HCT116 (cell line): ENCODE data around the gene WDR44. TPM values are rescaled to one million over a fixed set of nuclear protein-coding genes. Genes with fewer than 3 reads are reported as not detected.
A peak's percentile ranks its signal among the peaks of the same experiment; 100 is the strongest.

Source experiments
- ATAC-seq: fragments of 200-7000 bp; cut with Tn5 transposase; 2 replicates; pipeline ENCODE4 v1.9.1; 2020; ENCODE audit warnings: mild to moderate bottlenecking, moderate library complexity
- BruUV-seq: library from RNA; stranded (reverse); fragments of 400-500 nt; replicated peaks from 2 replicates; lab custom pipeline; 2021; lab: Mats Ljungman, UMichigan
- CTCF ChIA-PET: fragments of 300-600 bp; sonication (Branson Sonifier 250); formaldehyde crosslinking; loops from one replicate; lab custom pipeline; 2021; ENCODE audit warnings: antibody characterized with exemption; lab: Charles Lee
- POLR2A ChIA-PET: fragments of 300-600, 350-600 bp; sonication (Branson Sonifier 250); formaldehyde crosslinking; loops from one replicate; lab custom pipeline; 2021; ENCODE audit warnings: antibody characterized with exemption; lab: Charles Lee
- RAD21 ChIA-PET, 2 experiments: fragments of 300-600 bp; sonication (Branson Sonifier 250); formaldehyde crosslinking; loops; one replicate each; lab custom pipeline; 2023; ENCODE audit warnings: low total read pairs in 2 of 2; ENCODE audit not compliant: uncharacterized antibody in 2 of 2, unreplicated experiment in 2 of 2, low non-redundant PET in 1 of 2; lab: Charles Lee
- DNase-seq: peaks from one replicate; pipeline ENCODE4 v3.0.0-alpha.2; 2010; ENCODE audit warnings: low read depth, low spot score
- H2AFZ ChIP-seq: fragments of 200-600 bp; shearing (Covaris generic), sonication (generic); 2 replicates; pipeline ENCODE4 v1.6.1; 2017; ENCODE audit warnings: low read depth, mixed run types, mixed read lengths, antibody characterized with exemption, low read length; ENCODE audit not compliant: poor library complexity, severe bottlenecking
- H3K27ac ChIP-seq: 2 replicates; pipeline ENCODE4 v1.5.1; 2012; ENCODE audit warnings: low read depth, low read length
- H3K27me3 ChIP-seq: fragments of 200-600 bp; sonication (generic); 2 replicates; pipeline ENCODE4 v1.6.1; 2016; ENCODE audit warnings: mixed run types, low read length, mixed read lengths; ENCODE audit not compliant: insufficient read depth
- H3K36me3 ChIP-seq, 2 experiments: fragments of 200-500 bp in 1 of 2; fragments of 200-600 bp in 1 of 2; sonication (Bioruptor generic) in 1 of 2; sonication (generic) in 1 of 2; 2 replicates each; pipeline versions ENCODE4 v1.5.1 to v1.6.1; 2014 to 2016; ENCODE audit warnings: low read length in 2 of 2, inconsistent platforms in 1 of 2, mixed read lengths in 1 of 2, mixed run types in 1 of 2; ENCODE audit not compliant: insufficient read depth in 2 of 2, control insufficient read depth in 1 of 2
- H3K4me1 ChIP-seq, 2 experiments: fragments of 200-600 bp in 1 of 2; sonication (generic) in 1 of 2; 2 replicates each; pipeline versions ENCODE4 v1.5.1 to v1.6.1; 2012 to 2017; ENCODE audit warnings: low read length in 2 of 2, inconsistent platforms in 1 of 2, mild to moderate bottlenecking in 1 of 2, mixed read lengths in 1 of 2, mixed run types in 1 of 2, moderate library complexity in 1 of 2; ENCODE audit not compliant: insufficient read depth in 2 of 2, control insufficient read depth in 1 of 2
- H3K4me2 ChIP-seq: fragments of 200-600 bp; sonication (generic); 2 replicates; pipeline ENCODE4 v1.6.1; 2017; ENCODE audit warnings: mixed run types, low read length, mixed read lengths
- H3K4me3 ChIP-seq, 2 experiments: fragments of 200-600 bp in 1 of 2; sonication (generic) in 1 of 2; replicated peaks in 1 of 2; 2 replicates each; pipeline ENCODE4 v1.5.1; 2011 to 2016; ENCODE audit warnings: low read length in 2 of 2, control low read depth in 1 of 2, low read depth in 1 of 2, mild to moderate bottlenecking in 1 of 2, mixed read lengths in 1 of 2, mixed run types in 1 of 2
- H3K79me2 ChIP-seq: fragments of 200-600 bp; sonication (generic); 2 replicates; pipeline ENCODE4 v1.6.1; 2017; ENCODE audit warnings: mild to moderate bottlenecking, mixed run types, low read length, moderate library complexity, mixed read lengths; ENCODE audit not compliant: insufficient read depth
- H3K9ac ChIP-seq: fragments of 200-600 bp; sonication (generic); 2 replicates; pipeline ENCODE4 v1.6.1; 2016; ENCODE audit warnings: low read length, mixed read lengths
- H3K9me2 ChIP-seq: fragments of 200-600 bp; sonication (generic), shearing (Covaris generic); 2 replicates; pipeline ENCODE4 v1.6.1; 2017; ENCODE audit warnings: mixed run types, mild to moderate bottlenecking, moderate library complexity; ENCODE audit not compliant: insufficient read depth
- H3K9me3 ChIP-seq, 2 experiments: fragments of 200-500 bp in 1 of 2; fragments of 200-600 bp in 1 of 2; sonication (Bioruptor generic) in 1 of 2; sonication (generic) in 1 of 2; 2 replicates each; pipeline ENCODE4 v1.6.1; 2014 to 2017; ENCODE audit warnings: low read length in 2 of 2, mixed read lengths in 2 of 2, inconsistent platforms in 1 of 2, low read depth in 1 of 2, mild to moderate bottlenecking in 1 of 2, mixed run types in 1 of 2, moderate library complexity in 1 of 2; ENCODE audit not compliant: control insufficient read depth in 1 of 2, insufficient read depth in 1 of 2
- H4K20me1 ChIP-seq: fragments of 200-600 bp; sonication (generic), shearing (Covaris generic); 2 replicates; pipeline ENCODE4 v1.6.1; 2017; ENCODE audit warnings: mixed run types, mild to moderate bottlenecking, moderate library complexity; ENCODE audit not compliant: insufficient read depth
- ATF3 ChIP-seq: IDR thresholded peaks from 2 replicates; pipeline ENCODE4 v1.6.1; 2012
- CBX3 ChIP-seq: IDR thresholded peaks from 2 replicates; pipeline ENCODE4 v1.6.1; 2012; ENCODE audit warnings: low read depth
- CEBPB ChIP-seq: IDR thresholded peaks from 2 replicates; pipeline ENCODE4 v1.6.1; 2012; ENCODE audit warnings: low read depth
- EGR1 ChIP-seq: IDR thresholded peaks from 2 replicates; pipeline ENCODE4 v1.6.1; 2012; ENCODE audit warnings: low read depth
- ELF1 ChIP-seq: IDR thresholded peaks from 2 replicates; pipeline ENCODE4 v1.6.1; 2012; ENCODE audit warnings: low read depth, borderline replicate concordance
- EZH2phosphoT487 ChIP-seq: fragments of 200-600 bp; IDR thresholded peaks from 2 replicates; pipeline ENCODE4 v1.6.1; 2018; ENCODE audit warnings: antibody characterized with exemption, borderline replicate concordance
- FOSL1 ChIP-seq: IDR thresholded peaks from 2 replicates; pipeline ENCODE4 v1.6.1; 2012; ENCODE audit warnings: low read depth
- JUND ChIP-seq: IDR thresholded peaks from 2 replicates; pipeline ENCODE4 v1.6.1; 2012
- POLR2A ChIP-seq: IDR thresholded peaks from 2 replicates; pipeline ENCODE4 v1.7.0; 2011; ENCODE audit warnings: borderline replicate concordance; ENCODE audit not compliant: insufficient read depth, insufficient read length; ENCODE audit errors: extremely low read depth
- POLR2AphosphoS5 ChIP-seq: IDR thresholded peaks from 2 replicates; pipeline ENCODE4 v1.6.1; 2011; ENCODE audit warnings: mild to moderate bottlenecking, low read depth, low read length, moderate library complexity
- SIN3A ChIP-seq: IDR thresholded peaks from 2 replicates; pipeline ENCODE4 v1.6.1; 2012; ENCODE audit warnings: low read depth
- SP1 ChIP-seq: IDR thresholded peaks from 2 replicates; pipeline ENCODE4 v1.6.1; 2012; ENCODE audit warnings: low read depth
- SRF ChIP-seq: IDR thresholded peaks from 2 replicates; pipeline ENCODE4 v1.6.1; 2012; ENCODE audit warnings: low read depth
- TCF7L2 ChIP-seq: IDR thresholded peaks from 2 replicates; pipeline ENCODE4 v1.7.0; 2011; ENCODE audit warnings: borderline replicate concordance, inconsistent platforms; ENCODE audit not compliant: insufficient read depth, insufficient read length; ENCODE audit errors: extremely low read depth
- YY1 ChIP-seq: IDR thresholded peaks from 2 replicates; pipeline ENCODE4 v1.6.1; 2011; ENCODE audit warnings: low read length, low read depth, moderate library complexity, mild to moderate bottlenecking; ENCODE audit not compliant: insufficient replicate concordance; ENCODE audit errors: extremely low read depth
- ZNF274 ChIP-seq: fragments of 200-500 bp; sonication (Bioruptor generic); IDR thresholded peaks from 2 replicates; pipeline ENCODE4 v1.6.1; 2014; ENCODE audit warnings: mild to moderate bottlenecking, low read depth, low read length, inconsistent platforms
- intact Hi-C: fragments of 100-400 bp; cut with micrococcal nuclease; formaldehyde crosslinking; loops from 2 replicates; pipeline ENCODE4 v1.10.0; 2022
- microRNA counts: library from miRNA; unstranded; fragments of <30 nt; microRNA quantifications from one replicate; lab custom pipeline; 2015
- microRNA-seq: library from miRNA; unstranded; fragments of <30 nt; microRNA quantifications from one replicate; pipeline ENCODE4, GENCODE V29; 2016; ENCODE audit warnings: borderline number of aligned reads
- total RNA-seq: library from RNA; stranded (reverse); gene quantifications from one replicate; pipeline ENCODE4 v1.2.1, GENCODE V29; 2021; ENCODE audit not compliant: unreplicated experiment
- TF ChIP-seq, protein P1 (sequence below): IDR thresholded peaks from 2 replicates; pipeline ENCODE4 v1.6.1; 2012
- TF ChIP-seq, protein P2 (sequence below), 3 experiments: fragments of 200-600 bp in 1 of 3; sonication (generic) in 1 of 3; IDR thresholded peaks in 2 of 3; conservative IDR thresholded peaks in 1 of 3; 2 replicates each; pipeline ENCODE4 v1.5.1; 2012 to 2017; ENCODE audit warnings: low read depth in 2 of 3, low read length in 2 of 3, antibody characterized with exemption in 1 of 3, borderline replicate concordance in 1 of 3, control low read depth in 1 of 3, mild to moderate bottlenecking in 1 of 3, mixed read lengths in 1 of 3, mixed run types in 1 of 3, moderate library complexity in 1 of 3; ENCODE audit not compliant: insufficient read depth in 1 of 3

The WDR44 gene
- total RNA-seq, 1 experiment from 2014 or later: 12.2 TPM

DNA sequence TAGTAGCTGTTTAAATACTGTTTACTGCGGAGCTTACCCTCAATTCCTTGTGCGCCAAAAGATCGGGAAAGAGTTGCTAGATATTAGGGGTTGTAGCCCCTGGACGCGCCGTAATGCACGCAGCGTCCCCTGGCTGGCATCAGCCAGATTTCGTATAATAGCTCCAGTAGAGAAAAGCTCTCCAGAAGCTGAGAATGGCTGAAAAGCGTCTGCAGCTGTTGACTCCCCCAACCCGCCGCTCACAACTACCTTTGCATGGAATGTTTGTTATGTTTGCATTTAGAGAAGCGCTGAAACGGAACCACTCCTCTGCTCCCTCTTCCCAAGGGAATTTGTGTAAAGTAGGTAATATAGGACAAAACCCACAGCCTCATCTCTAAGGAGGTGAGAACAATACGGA is 153.4 kb downstream of the WDR44 start:
- H3K9me2 ChIP-seq: no peaks in the 10 kb centered on the region
- H3K36me3 ChIP-seq: no peaks in the 10 kb centered on the region
- intact Hi-C loops: no loop called here
- CTCF ChIA-PET: no interaction called here
- POLR2A ChIA-PET: no interaction called here
- H3K4me3 ChIP-seq: no peak overlapping the region
- no peak for TF ChIP-seq CEBPB
- no peak for TF ChIP-seq SP1
- no peak for TF ChIP-seq SIN3A
- no peak for TF ChIP-seq FOSL1
- no peak for TF ChIP-seq EZH2phosphoT487
- TF ChIP-seq, protein P1, sequence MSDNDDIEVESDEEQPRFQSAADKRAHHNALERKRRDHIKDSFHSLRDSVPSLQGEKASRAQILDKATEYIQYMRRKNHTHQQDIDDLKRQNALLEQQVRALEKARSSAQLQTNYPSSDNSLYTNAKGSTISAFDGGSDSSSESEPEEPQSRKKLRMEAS: no peak
- no peak for TF ChIP-seq POLR2A
- TF ChIP-seq POLR2AphosphoS5: no peak
- TF ChIP-seq CBX3: no peak
- TF ChIP-seq ATF3: no peak
- no peak for TF ChIP-seq ZNF274
- TF ChIP-seq YY1: no peak
- TF ChIP-seq JUND: no peak
- no peak for TF ChIP-seq EGR1
- no peak for TF ChIP-seq SRF
- TF ChIP-seq TCF7L2: no peak
- TF ChIP-seq ELF1: no peak
- TF ChIP-seq, protein P2, sequence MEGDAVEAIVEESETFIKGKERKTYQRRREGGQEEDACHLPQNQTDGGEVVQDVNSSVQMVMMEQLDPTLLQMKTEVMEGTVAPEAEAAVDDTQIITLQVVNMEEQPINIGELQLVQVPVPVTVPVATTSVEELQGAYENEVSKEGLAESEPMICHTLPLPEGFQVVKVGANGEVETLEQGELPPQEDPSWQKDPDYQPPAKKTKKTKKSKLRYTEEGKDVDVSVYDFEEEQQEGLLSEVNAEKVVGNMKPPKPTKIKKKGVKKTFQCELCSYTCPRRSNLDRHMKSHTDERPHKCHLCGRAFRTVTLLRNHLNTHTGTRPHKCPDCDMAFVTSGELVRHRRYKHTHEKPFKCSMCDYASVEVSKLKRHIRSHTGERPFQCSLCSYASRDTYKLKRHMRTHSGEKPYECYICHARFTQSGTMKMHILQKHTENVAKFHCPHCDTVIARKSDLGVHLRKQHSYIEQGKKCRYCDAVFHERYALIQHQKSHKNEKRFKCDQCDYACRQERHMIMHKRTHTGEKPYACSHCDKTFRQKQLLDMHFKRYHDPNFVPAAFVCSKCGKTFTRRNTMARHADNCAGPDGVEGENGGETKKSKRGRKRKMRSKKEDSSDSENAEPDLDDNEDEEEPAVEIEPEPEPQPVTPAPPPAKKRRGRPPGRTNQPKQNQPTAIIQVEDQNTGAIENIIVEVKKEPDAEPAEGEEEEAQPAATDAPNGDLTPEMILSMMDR (IDR thresholded peaks at IDR 0.05 in 2 of 3, conservative IDR thresholded peaks at IDR 0.05 in 1 of 3; ENCODE audit: borderline replicate concordance in 1 of 3, insufficient read depth in 1 of 3, low read depth in 2 of 3, low read length in 2 of 3): no peak
- no peaks in the 10 kb centered on the region for H3K79me2 ChIP-seq
- no peaks in the 10 kb centered on the region; the same call in 1 of the 2 replicates for H3K27me3 ChIP-seq
- no TSS peak for BruUV-seq
- H2AFZ ChIP-seq: no peak overlapping the region
- H3K9ac ChIP-seq: no peak overlapping the region
- peaks cover 3 to 9% of the 10 kb centered on the region in 2 experiments; a peak in 1 of 4 replicates for H3K4me1 ChIP-seq
- H3K4me2 ChIP-seq: no peak overlapping the region
- no peak overlapping the region for H3K27ac ChIP-seq
- no peaks in the 10 kb centered on the region for H4K20me1 ChIP-seq
- no peak for ATAC-seq
- DNase-seq: no peak
- RAD21 ChIA-PET: no interaction called here
- H3K9me3 ChIP-seq: no peaks in the 10 kb centered on the region

MicroRNAs encoded within 50 kb of the gene (microRNA counts, 767-probe panel; counts per million panel counts)
- microRNA hsa-miR-1277-3p (lab: Ali Mortazavi, UCI): not detected

Small RNAs within 50 kb of the gene (microRNA-seq; reads per million reads assigned to microRNA genes)
- 18.5 reads per million, percentile 41 among the genes with 10 or more reads in this experiment for gene MIR1277

Other genes with a start within 250 kb of the WDR44 start
- 4.2 TPM for gene KLHL13, start 229.3 kb upstream of the WDR44 start, total RNA-seq
- 0.59 TPM for gene DOCK11, start 149.7 kb downstream of the WDR44 start, total RNA-seq